GM18498 (cell line): Measurements from ENCODE around the gene SH3BP5L.

Experiments used
- ATAC-seq: cut with Tn5 transposase; IDR thresholded peaks from one replicate; pipeline ENCODE4 v1.9.1; 2021; ENCODE audit warnings: mild to moderate bottlenecking, moderate library complexity; ENCODE audit not compliant: unreplicated experiment

The SH3BP5L gene

DNA sequence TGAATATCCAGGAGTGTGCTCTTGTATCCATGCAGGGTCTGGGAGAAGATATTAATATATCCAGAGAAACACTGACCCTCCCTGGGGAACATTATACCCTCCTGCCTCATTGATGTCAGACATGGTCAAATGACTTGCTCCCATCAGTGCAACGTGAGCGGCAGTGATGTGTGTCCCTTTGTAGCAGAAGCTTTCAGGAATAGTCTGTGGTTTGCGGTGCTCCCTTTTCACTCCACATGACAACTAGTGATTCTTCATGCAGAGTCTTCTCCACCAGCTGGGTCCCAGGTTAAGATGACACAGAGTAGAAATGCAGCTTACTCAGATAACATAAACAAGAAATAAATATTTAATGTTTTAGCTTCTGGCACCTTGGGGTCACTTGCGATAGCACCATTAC, 38.3 kb downstream of the SH3BP5L start:
- ATAC-seq = no peak

DNA sequence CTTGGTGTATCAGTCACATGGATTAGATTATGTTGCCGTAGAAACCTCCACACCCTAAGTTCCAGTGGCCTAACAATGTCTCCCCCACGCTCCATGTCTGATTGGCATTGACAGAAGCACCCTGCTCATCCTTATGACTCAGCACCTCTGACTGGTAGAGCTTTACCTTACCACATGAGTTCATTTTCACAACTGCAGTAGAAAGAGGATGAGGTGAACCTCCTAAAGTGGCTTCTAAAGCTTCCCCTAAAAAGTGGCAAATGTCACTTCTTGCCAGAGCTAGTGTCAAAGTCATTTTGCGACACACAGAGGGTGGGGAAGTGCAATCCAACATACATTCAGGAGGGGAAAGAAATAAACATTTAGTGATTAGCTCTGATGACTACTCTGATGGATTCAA, 39.6 kb downstream of the SH3BP5L start:
- peak; percentile 84 for ATAC-seq

DNA sequence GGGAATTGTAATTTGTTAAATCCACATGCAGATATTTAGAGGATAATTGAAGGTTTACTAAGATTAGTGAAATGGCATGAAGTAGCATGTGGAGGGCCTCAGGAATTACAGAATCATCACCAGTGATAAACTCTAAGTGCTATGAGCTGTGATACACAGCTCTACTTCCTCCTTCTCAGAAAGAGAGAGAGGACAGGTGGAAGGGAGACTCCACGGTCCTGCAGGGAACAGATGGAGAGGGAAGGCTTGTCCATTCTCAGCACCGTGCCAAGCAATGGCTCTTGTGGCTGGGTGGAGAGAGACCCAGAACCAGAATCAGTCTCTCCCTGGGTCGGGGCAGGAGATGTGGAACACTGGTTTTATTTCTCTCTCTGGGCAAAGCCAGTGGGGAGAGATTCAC, 42.3 kb downstream of the SH3BP5L start:
- no peak for ATAC-seq

DNA sequence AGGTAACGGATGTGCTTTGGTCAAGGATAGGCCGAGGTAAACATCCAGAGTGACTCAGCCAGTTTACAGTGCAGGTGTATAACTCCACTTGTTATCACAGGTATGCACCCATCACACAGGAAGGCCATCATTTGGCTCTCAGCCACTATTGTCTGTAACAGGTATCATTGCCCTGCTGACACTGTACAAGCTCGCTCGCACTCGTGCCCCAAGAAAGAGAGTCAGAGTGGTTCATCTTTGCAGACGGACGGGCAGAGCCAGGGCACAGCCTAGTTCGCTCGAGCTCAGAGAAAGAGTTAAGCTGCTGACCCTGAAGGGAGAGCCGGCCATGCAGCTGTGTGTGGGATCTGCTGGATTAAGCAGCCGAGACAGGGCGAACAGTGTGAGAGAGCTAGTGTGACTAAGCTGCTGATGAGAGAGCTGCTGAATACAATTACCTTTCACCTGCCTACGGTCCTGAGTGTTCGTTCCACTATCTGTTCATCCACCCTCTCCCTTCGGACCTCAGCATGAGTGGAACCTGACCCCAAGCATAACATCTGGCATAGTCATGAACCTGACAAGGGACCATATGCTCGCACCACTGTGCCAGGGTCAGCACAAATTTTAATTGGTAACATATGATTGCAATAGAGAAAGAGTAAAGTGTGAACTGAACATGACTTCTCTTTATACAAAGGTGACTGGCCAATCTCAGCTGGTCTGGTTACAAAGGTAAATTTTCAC, 43.1 kb downstream of the SH3BP5L start:
- no peak for ATAC-seq

DNA sequence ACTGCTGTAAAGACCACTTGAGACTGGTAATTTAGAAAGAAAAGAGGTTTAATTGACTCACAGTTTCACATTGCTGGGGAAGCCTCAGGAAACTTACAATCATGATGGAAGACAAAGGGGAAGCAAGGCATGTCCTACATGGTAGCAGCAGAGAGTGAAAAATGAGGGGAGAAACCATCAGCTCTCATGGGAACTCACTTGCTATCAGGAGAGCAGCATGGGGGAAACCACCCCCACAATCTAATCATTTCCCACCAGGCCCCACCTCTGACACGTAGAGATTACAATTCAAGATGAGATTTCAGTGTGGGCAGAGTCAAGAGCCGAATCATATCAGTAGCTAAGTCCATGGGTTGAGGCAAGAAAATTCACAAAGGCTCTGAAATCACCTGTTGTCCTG, 46.4 kb downstream of the SH3BP5L start:
- ATAC-seq = no peak

DNA sequence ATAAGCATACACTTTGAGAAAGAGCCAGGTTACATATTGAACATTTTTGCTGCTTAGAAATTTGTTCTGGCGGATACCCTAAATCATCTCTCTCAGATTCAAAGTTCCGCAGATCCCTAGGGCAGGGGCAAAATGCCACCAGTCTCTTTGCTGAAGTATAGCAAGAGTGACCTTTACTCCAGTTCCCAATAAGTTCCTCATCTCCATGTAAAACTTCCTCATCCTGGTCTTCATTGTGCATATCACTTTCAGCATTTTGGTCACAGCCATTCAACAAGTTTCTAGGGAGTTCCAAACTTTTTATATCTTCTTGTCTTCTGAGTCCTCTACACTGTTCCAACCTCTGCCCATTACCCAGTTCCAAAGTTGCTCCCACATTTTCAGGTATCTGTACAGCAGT, 46.8 kb downstream of the SH3BP5L start:
- ATAC-seq = no peak

DNA sequence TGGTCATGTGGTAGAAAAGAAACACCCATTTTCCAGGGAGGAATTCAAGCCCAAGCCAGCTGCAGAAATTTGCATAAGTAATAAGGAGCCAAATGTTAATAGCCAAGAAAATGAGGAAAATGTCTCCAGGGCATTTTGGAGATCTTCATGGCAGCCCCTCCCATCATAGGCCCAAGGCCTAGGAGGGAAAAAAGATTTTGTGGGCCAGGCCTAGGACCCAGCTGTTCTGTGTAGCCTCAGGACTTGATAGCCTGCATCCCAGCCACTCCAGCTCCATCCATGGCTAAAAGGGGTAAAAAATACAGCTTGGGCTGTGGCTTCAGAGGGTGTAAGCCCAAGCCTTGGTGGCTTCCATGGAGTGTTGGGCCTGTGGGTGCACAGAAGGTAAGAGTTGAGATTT, 48.7 kb downstream of the SH3BP5L start:
- no peak for ATAC-seq

DNA sequence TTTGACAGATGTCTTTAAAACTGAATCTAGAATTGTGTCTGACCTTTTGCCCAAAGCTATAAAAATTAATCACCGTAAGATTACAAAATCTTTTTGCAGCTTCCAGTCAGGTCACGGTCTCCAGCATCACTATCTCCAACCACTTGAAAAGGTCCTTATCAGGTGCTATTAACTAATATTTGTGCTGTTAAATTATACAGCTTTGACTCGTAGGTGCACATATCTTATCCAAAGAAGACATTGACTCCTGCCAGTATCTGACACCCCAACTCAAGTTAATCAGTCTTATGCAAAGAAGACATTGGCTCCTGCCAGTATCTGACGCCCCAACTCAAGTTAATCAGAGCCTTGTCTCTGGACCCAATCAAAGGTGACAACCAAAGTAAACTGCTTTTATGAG, 50.3 kb downstream of the SH3BP5L start:
- ATAC-seq = no peak
